SK-N-MC (cell line): ENCODE results near the gene ARID2.

Experiments used
- EZH2 ChIP-seq: fragments of 200-600 bp; sonication (generic); IDR thresholded peaks from one replicate; pipeline ENCODE4 v1.6.1; 2017; ENCODE audit warnings: antibody characterized with exemption
- POLR2AphosphoS5 ChIP-seq: IDR thresholded peaks from 2 replicates; pipeline ENCODE4 v1.6.1; 2012; ENCODE audit warnings: mild to moderate bottlenecking, low read depth, low read length, borderline replicate concordance

- TF ChIP-seq POLR2AphosphoS5 (no peak), EZH2 (no peak)
Measured at GRCh38 chr12:45762185-45763110, 32.9 kb downstream of the ARID2 start.
